Head of caudate nucleus (tissue), 42 donors: ENCODE results near the gene RWDD4.

ENCODE experiments used
- DNase-seq, 42 donors: peaks; one replicate each; pipeline versions ENCODE4 v3.0.0 to v3.0.0-alpha.2; 2020 to 2021; ENCODE audit warnings: mixed read lengths in 7 of 42
- intact Hi-C: fragments of 100-400 bp; cut with DNase I; formaldehyde crosslinking; loops from one replicate; pipeline ENCODE4 v1.15.0; 2022

The RWDD4 gene

DNA sequence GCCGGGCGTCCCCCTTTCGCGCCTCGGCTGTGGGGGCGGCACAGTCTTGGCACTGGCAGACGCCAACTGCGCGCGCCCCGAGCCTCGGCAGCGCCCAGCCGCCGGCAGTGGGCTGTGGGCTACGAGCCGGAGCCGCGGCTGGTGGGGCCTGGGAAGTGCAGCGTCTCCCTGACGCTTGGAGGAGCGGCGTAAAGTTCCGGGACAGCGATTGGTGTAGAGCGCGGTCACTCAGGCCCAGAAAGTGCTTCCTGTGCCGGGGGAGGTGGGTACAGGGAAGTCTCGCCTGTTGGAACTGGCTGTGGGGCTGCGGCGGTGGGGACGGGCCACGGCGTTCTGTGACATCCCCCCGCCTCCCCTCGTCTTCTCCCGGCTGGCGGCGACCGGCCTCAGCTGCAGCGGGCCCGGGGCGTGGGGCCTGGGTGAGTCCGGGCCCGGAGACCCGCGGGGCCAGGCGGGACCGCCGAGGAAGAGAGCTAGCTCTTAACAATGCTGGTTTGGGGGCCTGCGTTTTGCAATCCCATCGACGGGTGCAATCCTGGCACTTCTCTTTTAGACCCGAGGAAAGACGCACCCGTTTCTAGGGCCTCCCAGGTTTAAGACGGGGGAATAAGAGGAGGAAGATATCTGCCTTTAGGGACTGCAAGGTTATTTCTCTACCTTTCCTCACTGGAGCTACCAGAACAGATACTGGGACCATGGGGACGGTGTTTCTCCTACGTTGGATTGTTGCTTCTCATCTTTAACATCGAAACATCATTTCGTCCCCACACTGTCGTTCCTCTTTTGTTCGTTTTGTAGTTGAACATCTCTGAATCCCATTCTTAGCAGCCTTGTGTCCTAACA, at the start of gene RWDD4, which contains the start of gene TRAPPC11:
TSS of gene RWDD4 (minus strand) at position 157 of the 843 bp plus-strand sequence. CDS start 233 bp downstream, outside the sequence.
TSS of gene TRAPPC11 (plus strand) at position 265 of the 843 bp plus-strand sequence. CDS start 4,575 bp downstream, outside the sequence.
- DNase-seq = peak; percentile 95 to 99 (median 98)
- intact Hi-C loops = loop anchor here (5.0 kb wide), 1 partner anchor 157 kb away; no protein-coding TSS in a partner anchor

DNA sequence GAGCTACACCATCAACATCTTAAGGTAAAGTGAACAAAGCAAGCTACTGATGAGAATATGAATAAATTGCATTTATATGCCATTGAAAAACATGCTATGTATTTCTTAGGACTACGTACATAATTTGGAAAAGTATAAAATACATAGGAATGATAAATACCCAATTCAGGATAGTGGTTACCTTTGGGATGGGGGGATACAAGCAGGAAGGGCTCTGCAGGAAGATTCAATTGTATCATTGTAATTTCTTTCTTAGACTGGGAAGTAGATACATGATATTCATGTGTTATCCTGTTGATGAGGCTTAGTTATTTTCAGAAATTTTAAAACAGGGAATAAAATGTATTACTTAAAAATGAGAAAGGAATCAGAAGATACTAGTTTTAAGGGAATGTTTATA, 43.5 kb upstream of the RWDD4 start:
- intact Hi-C loops = no loop called here

DNA sequence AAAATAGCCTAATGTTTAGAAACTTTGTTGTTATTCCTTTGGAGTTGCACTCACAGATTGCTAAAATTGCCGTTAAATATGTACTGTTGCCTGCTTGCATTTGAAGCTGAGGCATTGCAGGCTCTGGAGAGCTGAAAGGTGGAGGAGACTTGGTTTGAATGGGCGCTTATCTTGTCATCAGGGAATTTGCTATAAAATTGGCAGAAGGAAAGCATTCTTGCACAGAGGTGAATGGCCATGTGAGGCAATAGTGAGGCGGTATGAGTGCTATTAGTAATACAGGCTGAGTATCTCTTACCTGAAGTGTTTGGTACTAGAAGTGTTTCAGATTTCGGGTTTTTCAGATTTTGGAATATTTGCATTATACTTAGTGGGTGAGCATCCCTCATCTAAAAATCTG, 41.4 kb upstream of the RWDD4 start:
- DNase-seq = no peak
- intact Hi-C loops = no loop called here

More for the DNA sequence above, 43.5 kb upstream of the RWDD4 start:
- no peak for DNase-seq

DNA sequence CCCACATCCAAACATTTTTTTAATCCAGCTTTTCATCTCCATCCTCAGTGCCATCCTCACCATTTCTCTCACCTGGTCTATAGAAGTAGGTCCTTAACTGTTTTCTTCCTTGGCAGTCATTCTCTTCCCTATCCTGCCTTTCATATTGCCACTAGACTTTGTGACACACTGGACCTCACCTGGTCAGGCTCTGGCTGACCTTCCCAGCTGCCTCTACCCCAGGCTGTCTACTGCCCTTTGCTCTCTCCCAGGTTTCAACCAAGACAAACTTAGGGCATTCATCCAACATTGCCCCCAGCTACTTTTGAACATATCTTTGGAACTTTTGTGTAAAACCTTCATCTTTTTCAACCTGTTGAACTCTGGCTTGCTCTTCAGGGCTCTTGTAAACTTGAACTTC, 39.9 kb upstream of the RWDD4 start:
- no peak for DNase-seq
- intact Hi-C loops = no loop called here

DNA sequence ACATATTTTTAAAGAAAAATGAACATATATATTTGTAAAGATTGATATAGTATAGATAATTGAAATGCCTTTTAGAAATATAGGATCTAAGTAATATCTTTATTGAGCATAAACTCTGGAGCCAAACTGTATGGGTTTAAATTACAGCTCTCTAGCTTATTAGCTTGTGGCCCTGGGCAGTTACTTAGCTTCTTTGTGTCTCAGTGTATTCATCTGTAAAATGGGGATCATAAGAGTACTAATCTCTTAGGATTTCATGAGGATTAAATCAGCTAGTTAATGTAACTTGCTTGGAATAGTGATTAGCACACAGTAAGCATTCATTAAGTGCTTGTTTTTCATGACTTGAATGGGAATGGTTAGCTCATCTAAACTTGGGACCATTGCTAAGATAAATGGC, 32.9 kb upstream of the RWDD4 start:
- DNase-seq = no peak
- intact Hi-C loops = no loop called here

DNA sequence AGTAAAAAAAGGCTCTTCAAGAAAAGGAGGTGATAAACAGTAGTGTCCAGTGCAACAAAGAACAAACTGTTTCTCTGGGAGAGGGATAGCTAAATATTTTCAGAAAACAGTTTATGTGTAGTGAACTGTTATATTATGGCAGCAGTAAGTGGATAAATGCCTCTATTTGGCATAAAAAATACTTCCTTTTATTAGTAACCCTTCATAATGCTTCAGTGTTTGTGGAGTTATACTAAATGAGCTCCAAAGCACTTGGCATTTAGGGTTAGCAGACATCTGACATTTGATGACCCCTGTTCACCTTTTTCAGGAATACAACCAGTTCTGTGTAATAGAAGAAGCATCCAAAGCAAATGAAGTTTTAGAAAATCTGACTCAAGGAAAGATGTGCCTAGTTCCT, 32.0 kb upstream of the RWDD4 start:
- intact Hi-C loops = no loop called here
- DNase-seq = no peak

DNA sequence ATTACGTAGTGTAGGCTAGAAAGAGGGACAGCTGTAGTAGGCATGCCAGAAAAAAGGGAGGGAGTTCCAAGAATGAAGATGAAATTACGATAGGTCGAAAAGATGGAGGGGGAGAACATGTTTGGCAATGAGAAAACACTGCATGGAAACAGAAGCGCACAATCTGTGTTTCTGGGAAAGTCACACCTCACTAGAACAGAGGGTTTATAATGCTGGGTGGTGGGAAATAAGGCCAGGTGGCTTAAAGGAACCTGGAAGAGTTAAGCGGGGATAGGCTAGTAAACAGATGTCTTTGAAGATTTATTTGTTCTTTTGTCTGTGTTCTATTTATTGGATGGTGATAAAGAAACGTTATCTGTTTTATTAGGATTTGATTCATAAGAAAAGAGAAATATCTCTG, 29.2 kb upstream of the RWDD4 start:
- intact Hi-C loops = no loop called here
- no peak for DNase-seq

DNA sequence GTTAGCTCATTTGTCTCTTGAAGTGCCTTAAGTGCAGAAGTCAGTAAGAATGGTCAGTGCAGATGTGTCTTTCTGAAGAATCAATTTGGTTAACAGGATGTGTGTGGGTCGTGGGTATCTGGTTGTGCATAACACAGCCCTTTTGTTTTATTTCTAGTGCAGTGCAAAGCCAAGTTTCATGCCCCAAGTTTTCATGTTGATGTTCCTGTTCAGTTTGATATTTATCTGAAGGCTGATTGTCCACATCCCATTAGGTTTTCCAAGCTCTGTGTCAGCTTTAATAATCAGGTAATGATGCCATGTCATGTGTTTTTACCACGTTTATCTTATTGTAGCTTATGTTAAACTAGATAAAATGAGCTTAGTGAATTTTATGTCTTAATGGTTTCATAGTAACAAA, 27.5 kb upstream of the RWDD4 start:
- no peak for DNase-seq
- intact Hi-C loops = no loop called here

DNA sequence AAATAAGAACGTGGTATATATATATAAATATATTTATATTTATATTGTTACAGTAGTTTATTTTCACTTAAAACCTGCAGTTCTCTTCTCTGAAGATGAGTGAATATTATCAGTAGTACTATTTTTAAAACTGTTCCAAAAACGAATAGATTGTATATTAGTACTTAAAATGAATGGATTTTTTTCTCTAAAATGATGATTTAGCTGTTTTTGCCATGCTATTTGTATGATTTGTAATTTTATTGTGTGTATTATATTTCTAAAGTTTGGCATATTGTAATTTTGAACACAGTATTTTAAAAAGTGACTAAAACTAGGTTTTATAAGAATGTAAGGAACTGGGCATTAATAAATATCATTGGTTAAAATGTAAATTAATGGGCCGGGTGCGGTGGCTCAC, 22.1 kb upstream of the RWDD4 start:
- intact Hi-C loops = no loop called here
- no peak for DNase-seq

DNA sequence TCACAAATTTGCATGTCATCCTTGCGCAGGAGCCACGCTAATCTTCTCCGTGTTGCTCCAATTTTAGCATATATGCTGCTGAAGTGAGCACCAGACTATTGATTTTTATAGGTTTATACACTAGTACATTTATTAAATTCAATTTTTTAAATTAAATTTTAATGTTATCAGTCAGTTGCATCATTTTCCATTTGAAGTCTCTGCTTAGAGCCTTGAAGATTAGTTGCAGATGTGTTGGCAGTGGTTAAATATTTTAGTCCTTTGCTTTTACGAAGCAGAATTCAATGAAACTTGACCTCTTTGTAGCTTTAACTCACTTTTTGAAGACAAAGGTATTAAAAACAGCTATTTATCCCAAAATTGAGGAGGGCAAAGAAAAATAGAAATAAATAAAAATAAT, 16.6 kb upstream of the RWDD4 start:
- DNase-seq = no peak
- intact Hi-C loops = no loop called here

DNA sequence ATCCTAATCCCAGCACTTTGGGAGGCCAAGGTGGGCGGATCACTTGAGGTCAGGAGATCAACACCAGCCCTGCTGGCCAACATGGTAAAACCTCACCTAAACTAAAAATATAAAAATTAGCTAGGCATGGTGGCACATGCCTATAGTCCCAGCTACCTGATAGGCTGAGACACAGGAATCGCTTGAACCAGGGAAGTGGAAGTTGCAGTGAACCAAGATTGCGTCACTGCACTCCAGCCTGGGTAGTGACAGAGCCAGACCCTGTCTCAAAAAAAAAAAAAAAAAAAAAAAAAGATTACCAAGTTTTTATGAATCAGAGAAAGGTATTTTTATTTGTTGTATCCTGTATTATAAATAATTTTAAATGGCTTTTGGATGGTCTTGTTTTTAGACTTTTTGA, 15.2 kb upstream of the RWDD4 start:
- intact Hi-C loops = no loop called here

DNA sequence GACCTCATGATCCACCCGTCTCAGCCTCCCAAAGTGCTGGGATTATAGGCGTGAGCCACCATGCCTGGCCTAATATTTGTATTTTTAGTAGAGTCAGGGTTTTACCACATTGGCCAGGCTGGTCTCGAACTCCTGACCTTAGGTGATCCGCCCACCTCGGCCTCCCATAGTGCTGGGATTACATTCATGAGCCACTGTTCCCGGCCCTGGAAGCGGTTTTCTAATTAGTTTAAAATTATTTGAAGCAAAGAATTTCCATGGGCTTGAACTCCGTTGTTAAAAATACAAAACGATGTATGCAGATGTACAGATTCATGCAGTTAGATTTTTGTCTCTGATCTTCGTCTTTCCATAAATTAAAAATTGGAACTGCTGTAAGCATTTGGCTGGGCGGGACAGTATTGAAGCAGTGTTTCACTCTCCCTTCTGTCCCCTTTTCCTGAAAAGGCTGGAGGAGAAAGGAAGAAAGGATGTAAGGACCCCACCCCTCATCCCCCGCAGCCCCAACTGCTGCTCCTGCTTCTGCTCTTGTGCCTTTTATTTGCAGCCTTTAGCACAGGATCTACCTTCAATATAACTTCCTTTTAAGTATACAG, 12.1 kb upstream of the RWDD4 start:
- intact Hi-C loops = no loop called here
- no peak for DNase-seq

More for the DNA sequence above, 15.2 kb upstream of the RWDD4 start:
- no peak for DNase-seq

DNA sequence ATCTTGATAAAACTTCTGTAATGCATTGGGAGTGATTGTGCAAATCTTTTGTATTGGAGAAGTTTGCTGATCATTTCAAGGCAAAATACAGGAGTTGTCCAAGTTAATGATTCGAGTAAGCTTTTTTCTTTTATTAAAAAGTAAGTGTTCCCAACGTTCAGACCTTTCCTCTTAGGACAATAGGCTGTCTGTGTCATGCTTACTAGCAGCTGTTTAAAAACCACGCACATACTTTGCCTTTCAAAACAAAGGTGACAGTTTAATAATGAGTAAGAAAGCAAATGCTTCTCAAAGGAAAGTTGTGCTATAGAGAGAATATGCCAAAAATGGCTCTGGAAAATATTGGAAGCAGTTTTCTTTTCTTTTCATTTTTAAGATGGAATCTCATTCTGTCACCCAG, 11.3 kb upstream of the RWDD4 start:
- DNase-seq = no peak
- intact Hi-C loops = no loop called here

DNA sequence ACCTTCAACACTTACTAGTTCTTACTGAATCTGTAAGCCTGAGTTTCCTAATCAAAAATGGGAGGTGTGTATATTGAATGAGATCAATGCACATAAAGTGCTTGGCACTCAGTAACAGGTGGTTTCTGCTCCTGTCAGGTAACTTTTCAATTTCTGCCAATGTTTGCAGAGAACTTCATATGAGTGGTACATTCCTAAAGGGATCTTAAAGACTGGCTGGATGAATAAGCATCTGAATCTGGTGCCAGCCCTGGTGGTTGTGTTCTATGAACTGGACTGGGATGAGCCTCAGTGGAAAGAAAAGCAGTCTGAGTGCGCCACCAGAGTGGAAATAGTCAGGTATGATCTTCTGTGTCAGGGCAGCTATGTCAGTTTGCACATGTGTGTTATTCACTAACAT, 7.1 kb upstream of the RWDD4 start:
- intact Hi-C loops = no loop called here

DNA sequence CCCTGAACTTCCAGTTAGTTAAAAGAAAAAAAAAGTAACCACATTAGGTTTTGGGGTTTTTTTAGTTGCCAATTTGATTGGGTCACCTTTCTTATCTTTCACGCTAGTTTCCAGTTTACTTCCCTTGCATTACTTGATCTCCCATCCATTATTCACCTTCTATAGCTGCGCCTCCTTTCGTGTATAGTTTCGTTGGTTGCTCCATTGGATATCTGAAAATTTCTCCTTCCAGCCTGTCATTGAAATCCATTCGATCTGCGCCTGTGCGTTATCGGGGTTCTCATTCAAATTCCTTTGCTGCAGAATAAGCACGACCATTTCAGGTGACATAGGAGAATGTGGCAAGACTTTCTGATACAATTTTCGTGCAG, 872 bp upstream of the RWDD4 start:
- peak in 20 of 42 donors; percentile 5 to 51 (median 28) for DNase-seq
- intact Hi-C loops = loop anchor here (5.0 kb wide), 1 partner anchor 158 kb away; no protein-coding TSS in a partner anchor

More for the DNA sequence above, 7.1 kb upstream of the RWDD4 start:
- DNase-seq = no peak

DNA sequence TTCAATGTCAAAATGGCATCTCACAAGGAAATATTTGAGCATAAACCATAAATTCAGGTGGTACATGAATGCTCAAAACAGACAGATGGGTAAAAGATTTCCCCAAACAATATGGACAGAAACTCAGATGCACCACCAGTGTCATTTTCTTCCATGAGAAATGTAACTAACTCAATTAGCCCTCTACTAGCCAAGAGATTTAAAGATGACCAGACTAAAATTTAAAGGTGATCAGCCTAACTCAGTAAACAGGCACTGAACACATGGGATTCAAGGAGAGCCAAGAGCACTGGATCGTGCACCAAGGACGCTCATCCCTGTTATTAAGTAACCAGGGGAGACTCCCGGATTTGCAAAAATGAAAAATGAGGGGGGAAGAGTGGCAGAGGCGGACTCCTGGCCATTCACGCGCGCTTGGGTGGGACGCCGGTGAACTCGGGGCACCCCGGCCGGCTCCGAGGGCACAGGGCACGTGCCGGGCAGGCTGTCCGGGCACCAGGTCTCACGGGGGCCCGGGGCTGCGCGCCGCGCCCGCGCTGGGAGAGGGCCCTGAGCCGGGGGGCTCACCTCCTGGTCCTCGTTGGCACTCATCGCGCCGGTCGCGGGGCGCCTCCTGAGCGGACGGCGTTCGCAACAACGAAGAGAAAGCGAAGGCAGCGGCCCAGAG, 490 bp downstream of the RWDD4 start:
- peak in 26 of 42 donors; percentile 6 to 49 (median 18) for DNase-seq
- intact Hi-C loops = loop anchor here (5.0 kb wide), 1 partner anchor 156 kb away; no protein-coding TSS in a partner anchor

DNA sequence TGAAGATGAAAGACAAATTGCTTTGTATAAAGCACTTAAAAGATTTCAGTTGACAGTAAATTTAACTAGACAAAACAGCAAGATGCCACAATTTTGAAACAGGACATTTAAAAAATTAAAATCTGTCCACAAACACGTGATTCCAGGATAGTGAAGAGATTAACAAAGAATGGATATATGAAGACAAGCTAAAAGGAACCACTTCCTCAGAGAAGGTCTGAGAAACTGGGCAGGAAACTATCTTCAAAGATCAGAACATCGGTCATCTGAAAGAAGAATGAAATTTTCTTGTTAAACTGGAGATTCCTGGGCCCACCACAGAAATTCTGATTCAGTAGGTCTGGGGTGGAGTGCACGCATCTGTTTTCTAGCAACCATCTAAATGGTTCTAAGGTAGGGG, 1.4 kb downstream of the RWDD4 start:
- DNase-seq = no peak
- intact Hi-C loops = loop anchor here (5.0 kb wide), 1 partner anchor 155 kb away; no protein-coding TSS in a partner anchor

DNA sequence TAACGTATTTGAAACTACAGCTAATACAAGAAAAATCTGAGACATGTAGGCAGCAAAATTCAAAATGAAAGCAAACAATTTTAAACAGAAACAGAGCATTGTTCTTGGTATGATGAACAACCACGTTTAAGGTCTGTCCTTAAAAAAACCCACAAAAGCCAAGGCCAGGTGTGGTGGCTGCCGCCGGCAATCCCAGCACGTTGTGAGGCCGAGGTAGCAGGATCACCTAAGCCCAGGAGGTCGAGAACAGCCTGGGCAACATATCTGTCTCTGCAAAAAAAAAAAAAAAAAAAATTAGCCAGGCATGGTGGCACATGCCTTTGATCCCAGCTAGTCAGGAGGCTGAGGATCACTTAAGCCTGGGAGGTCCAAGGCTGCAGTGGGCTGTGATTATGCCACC, 13.7 kb downstream of the RWDD4 start:
- peak in 1 of 42 donors; percentile 1 for DNase-seq
- intact Hi-C loops = no loop called here

DNA sequence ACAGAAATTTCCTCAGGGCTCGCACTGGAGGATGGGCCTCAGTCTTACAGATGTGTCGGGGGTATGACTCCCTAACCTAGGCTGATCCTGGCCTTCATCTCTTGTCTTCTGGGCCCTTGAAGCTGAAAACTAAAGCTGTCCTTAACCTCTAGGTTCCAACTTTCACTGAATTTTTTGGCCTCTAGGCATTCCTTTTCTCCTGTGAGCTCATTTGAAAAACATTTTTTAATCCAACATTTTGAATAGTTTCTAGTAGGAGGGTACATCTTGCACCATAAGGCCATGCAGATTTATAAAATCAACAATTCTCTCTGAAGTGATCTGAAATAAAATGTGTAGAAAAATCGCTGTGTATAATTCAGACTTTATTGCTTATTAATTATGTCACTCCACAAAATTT, 19.7 kb downstream of the RWDD4 start:
- intact Hi-C loops = no loop called here
- DNase-seq = peak in 1 of 42 donors; percentile 9

DNA sequence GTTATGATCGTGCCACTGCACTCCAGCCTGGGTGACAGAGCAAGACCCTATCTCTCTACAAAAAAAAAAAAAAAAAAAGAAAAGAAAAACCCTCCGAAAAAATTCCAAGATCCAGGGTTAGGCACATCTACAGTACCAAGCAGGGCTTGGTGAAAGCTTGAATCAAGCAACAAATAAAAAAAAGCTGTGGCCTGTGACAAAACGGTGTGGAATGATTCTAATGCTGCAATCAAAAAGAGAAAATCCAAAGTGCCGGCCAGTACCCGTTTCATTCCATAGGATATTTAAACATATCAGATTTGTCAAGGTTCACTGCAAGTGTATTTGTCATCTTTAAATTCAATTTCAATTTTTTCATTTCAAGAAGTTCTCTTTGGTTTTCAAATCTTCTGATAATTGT, 20.5 kb downstream of the RWDD4 start:
- DNase-seq = peak in 1 of 42 donors; percentile 14
- intact Hi-C loops = no loop called here
